SK-N-SH (cell line): ENCODE results near the gene GRB10. TPM values are rescaled to one million over a fixed set of nuclear protein-coding genes. Genes with fewer than 3 reads are reported as not detected.

ENCODE experiments used
- CTCF ChIA-PET: fragments of 300-600, 350-600 bp; formaldehyde crosslinking; extraction: SDS; loops from one replicate; lab custom pipeline; 2021; lab: Yijun Ruan, JAX
- POLR2A ChIA-PET: fragments of 350-600 bp; sonication (Branson Sonifier 250); formaldehyde crosslinking; extraction: SDS; loops from one replicate; lab custom pipeline; 2020; ENCODE audit warnings: antibody characterized with exemption, inconsistent platforms; lab: Yijun Ruan, JAX
- DNase-seq: peaks from one replicate; pipeline ENCODE4 v3.0.0; 2012
- H2AFZ ChIP-seq: fragments of 200-600 bp; sonication (generic); 2 replicates; pipeline ENCODE4 v1.8.1; 2016; ENCODE audit warnings: antibody characterized with exemption, mild to moderate bottlenecking, low read depth
- H3F3A ChIP-seq: fragments of 200-600 bp; sonication (generic); replicated peaks from 2 replicates; pipeline ENCODE3; 2016; ENCODE audit warnings: antibody characterized with exemption, mild to moderate bottlenecking; ENCODE audit not compliant: insufficient read depth
- H3K27ac ChIP-seq, 2 experiments: fragments of 200-500 bp in 1 of 2; fragments of 200-600 bp in 1 of 2; sonication (Bioruptor generic) in 1 of 2; sonication (generic), shearing (Covaris generic) in 1 of 2; 2 replicates each; pipeline versions ENCODE4 v1.5.1 to v1.6.1; 2014 to 2016; ENCODE audit warnings: low read depth in 2 of 2, inconsistent platforms in 1 of 2, low read length in 1 of 2, mild to moderate bottlenecking in 1 of 2, mixed read lengths in 1 of 2
- H3K27me3 ChIP-seq: fragments of 200-600 bp; sonication (generic), shearing (Covaris generic); 2 replicates; pipeline ENCODE4 v1.6.1; 2016; ENCODE audit warnings: mixed run types; ENCODE audit not compliant: insufficient read depth
- H3K36me3 ChIP-seq, 2 experiments: fragments of 200-500 bp in 1 of 2; fragments of 200-600 bp in 1 of 2; sonication (Bioruptor generic) in 1 of 2; sonication (generic) in 1 of 2; replicated peaks in 1 of 2; 2 replicates each; pipeline versions ENCODE3 to v1.5.1; 2014 to 2016; ENCODE audit warnings: low read length in 1 of 2, mild to moderate bottlenecking in 1 of 2; ENCODE audit not compliant: insufficient read depth in 2 of 2, control insufficient read depth in 1 of 2
- H3K4me1 ChIP-seq, 2 experiments: fragments of 200-500 bp in 1 of 2; fragments of 200-600 bp in 1 of 2; sonication (Bioruptor generic) in 1 of 2; sonication (generic), shearing (Covaris generic) in 1 of 2; 2 replicates each; pipeline versions ENCODE4 v1.5.1 to v1.6.1; 2014 to 2016; ENCODE audit warnings: low read depth in 1 of 2, low read length in 1 of 2, mixed run types in 1 of 2; ENCODE audit not compliant: insufficient read depth in 2 of 2, control insufficient read depth in 1 of 2
- H3K4me2 ChIP-seq: fragments of 200-600 bp; sonication (generic), shearing (Covaris generic); 2 replicates; pipeline ENCODE4 v1.6.1; 2017; ENCODE audit warnings: mixed run types
- H3K4me3 ChIP-seq, 2 experiments: fragments of 200-500 bp in 1 of 2; fragments of 200-600 bp in 1 of 2; sonication (Bioruptor generic) in 1 of 2; sonication (generic), shearing (Covaris generic) in 1 of 2; 2 replicates each; pipeline versions ENCODE4 v1.5.1 to v1.8.1; 2014 to 2016; ENCODE audit warnings: low read depth in 2 of 2, inconsistent platforms in 1 of 2, low read length in 1 of 2, mild to moderate bottlenecking in 1 of 2, mixed read lengths in 1 of 2, moderate library complexity in 1 of 2
- H3K79me2 ChIP-seq: fragments of 200-600 bp; sonication (generic); 2 replicates; pipeline ENCODE4 v1.8.1; 2017; ENCODE audit warnings: mild to moderate bottlenecking; ENCODE audit not compliant: insufficient read depth
- H3K9ac ChIP-seq: fragments of 200-600 bp; sonication (generic); 2 replicates; pipeline ENCODE4 v1.6.1; 2017; ENCODE audit warnings: mixed run types
- H3K9me2 ChIP-seq: fragments of 200-600 bp; sonication (generic); 2 replicates; pipeline ENCODE4 v1.6.1; 2017; ENCODE audit warnings: mixed run types
- H3K9me3 ChIP-seq: fragments of 200-600 bp; sonication (generic); 2 replicates; pipeline ENCODE4 v1.6.1; 2017; ENCODE audit warnings: mixed run types, mild to moderate bottlenecking, moderate library complexity
- H4K20me1 ChIP-seq: fragments of 200-600 bp; sonication (generic); 2 replicates; pipeline ENCODE4 v1.6.1; 2017; ENCODE audit warnings: mild to moderate bottlenecking, mixed run types; ENCODE audit not compliant: insufficient read depth
- EP300 ChIP-seq, 2 experiments: IDR thresholded peaks; 2 replicates each; pipeline versions ENCODE4 v1.4.0 to v1.6.1; 2012; ENCODE audit warnings: borderline replicate concordance in 1 of 2, low read depth in 1 of 2, low read length in 1 of 2
- EZH2phosphoT487 ChIP-seq: fragments of 200-600 bp; sonication (generic); IDR thresholded peaks from 2 replicates; pipeline ENCODE4 v1.6.1; 2017; ENCODE audit warnings: low read depth, mixed run types, mild to moderate bottlenecking, antibody characterized with exemption, moderate library complexity, borderline replicate concordance
- GABPA ChIP-seq: IDR thresholded peaks from 2 replicates; pipeline ENCODE4 v1.4.0; 2012; ENCODE audit warnings: low read depth, mild to moderate bottlenecking
- MXI1 ChIP-seq: IDR thresholded peaks from 2 replicates; pipeline ENCODE4 v1.6.1; 2012; ENCODE audit warnings: mild to moderate bottlenecking, low read depth, low read length, improper control_type of control experiment
- NFIC ChIP-seq: IDR thresholded peaks from 2 replicates; pipeline ENCODE4 v1.4.0; 2012; ENCODE audit warnings: borderline replicate concordance
- POLR2AphosphoS5 ChIP-seq: IDR thresholded peaks from 2 replicates; pipeline ENCODE4 v1.6.1; 2012; ENCODE audit warnings: low read depth, low read length
- RCOR1 ChIP-seq: fragments of 150-350 bp; IDR thresholded peaks from 2 replicates; pipeline ENCODE4 v1.6.1; 2017; ENCODE audit warnings: antibody characterized with exemption, low read length
- SIN3A ChIP-seq: IDR thresholded peaks from 2 replicates; pipeline ENCODE4 v1.6.1; 2012; ENCODE audit warnings: low read depth, mild to moderate bottlenecking, low read length, moderate library complexity, borderline replicate concordance
- SMC3 ChIP-seq: IDR thresholded peaks from 2 replicates; pipeline ENCODE4 v1.6.1; 2012; ENCODE audit warnings: low read depth, low read length, improper control_type of control experiment
- WGBS: methylation state at CpG from one replicate; pipeline ENCODE4 v1.1.6; 2017; ENCODE audit warnings: low lambda C conversion rate; 5-methylcytosine and 5-hydroxymethylcytosine counted together
- polyA plus RNA-seq, 3 experiments: library from polyadenylated mRNA; depleted of rRNA; stranded (reverse); fragments of >200 nt; gene quantifications; 2 replicates each; pipeline ENCODE4 v1.2.3, GENCODE V29; 2012
- TF ChIP-seq, protein P1 (sequence below): IDR thresholded peaks from 2 replicates; pipeline ENCODE4 v1.4.0; 2012; ENCODE audit warnings: low read depth, borderline replicate concordance
- TF ChIP-seq, protein P2 (sequence below): IDR thresholded peaks from 2 replicates; pipeline ENCODE4 v1.4.0; 2012; ENCODE audit warnings: low read depth
- TF ChIP-seq, protein P3 (sequence below): fragments of 200-600 bp; sonication (generic); IDR thresholded peaks from 2 replicates; pipeline ENCODE4 v1.6.1; 2017; ENCODE audit warnings: antibody characterized with exemption, mild to moderate bottlenecking, moderate library complexity
- TF ChIP-seq, protein P4 (sequence below): IDR thresholded peaks from 2 replicates; pipeline ENCODE4 v1.4.0; 2012; ENCODE audit warnings: low read depth, borderline replicate concordance

GRB10 gene
- polyA plus RNA-seq, 1 of the 3 experiments (the other 2 are of a cell fraction): 5.1 TPM

DNA sequence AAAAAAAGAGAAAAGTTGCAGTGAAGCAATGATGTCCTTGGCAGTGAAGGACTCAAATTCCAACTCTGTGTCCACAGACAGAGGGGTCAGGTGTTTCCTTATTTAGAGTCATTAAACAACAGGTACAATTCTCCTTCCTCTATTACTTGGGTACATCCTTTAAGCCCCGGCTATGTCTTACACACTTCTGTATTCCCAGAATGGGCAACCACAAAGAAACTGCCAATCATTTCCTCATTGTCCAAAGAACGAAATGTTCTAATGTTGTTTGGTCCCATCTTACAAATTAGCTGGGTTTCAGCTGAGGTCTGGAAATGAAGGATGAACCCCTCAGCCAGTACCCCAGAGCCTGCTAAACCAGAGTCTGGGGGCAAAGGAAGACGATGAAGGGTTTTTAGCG is 59.5 kb downstream of the GRB10 start:
- TF ChIP-seq, protein P1, sequence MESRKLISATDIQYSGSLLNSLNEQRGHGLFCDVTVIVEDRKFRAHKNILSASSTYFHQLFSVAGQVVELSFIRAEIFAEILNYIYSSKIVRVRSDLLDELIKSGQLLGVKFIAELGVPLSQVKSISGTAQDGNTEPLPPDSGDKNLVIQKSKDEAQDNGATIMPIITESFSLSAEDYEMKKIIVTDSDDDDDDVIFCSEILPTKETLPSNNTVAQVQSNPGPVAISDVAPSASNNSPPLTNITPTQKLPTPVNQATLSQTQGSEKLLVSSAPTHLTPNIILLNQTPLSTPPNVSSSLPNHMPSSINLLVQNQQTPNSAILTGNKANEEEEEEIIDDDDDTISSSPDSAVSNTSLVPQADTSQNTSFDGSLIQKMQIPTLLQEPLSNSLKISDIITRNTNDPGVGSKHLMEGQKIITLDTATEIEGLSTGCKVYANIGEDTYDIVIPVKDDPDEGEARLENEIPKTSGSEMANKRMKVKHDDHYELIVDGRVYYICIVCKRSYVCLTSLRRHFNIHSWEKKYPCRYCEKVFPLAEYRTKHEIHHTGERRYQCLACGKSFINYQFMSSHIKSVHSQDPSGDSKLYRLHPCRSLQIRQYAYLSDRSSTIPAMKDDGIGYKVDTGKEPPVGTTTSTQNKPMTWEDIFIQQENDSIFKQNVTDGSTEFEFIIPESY: no peak
- no peak for TF ChIP-seq MXI1
- no peak for TF ChIP-seq EP300 (IDR thresholded peaks at IDR 0.05; ENCODE audit: borderline replicate concordance in 1 of 2, low read depth in 1 of 2, low read length in 1 of 2)
- TF ChIP-seq, protein P2, sequence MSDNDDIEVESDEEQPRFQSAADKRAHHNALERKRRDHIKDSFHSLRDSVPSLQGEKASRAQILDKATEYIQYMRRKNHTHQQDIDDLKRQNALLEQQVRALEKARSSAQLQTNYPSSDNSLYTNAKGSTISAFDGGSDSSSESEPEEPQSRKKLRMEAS: no peak
- TF ChIP-seq SMC3: no peak
- no peak for TF ChIP-seq SIN3A
- TF ChIP-seq, protein P3, sequence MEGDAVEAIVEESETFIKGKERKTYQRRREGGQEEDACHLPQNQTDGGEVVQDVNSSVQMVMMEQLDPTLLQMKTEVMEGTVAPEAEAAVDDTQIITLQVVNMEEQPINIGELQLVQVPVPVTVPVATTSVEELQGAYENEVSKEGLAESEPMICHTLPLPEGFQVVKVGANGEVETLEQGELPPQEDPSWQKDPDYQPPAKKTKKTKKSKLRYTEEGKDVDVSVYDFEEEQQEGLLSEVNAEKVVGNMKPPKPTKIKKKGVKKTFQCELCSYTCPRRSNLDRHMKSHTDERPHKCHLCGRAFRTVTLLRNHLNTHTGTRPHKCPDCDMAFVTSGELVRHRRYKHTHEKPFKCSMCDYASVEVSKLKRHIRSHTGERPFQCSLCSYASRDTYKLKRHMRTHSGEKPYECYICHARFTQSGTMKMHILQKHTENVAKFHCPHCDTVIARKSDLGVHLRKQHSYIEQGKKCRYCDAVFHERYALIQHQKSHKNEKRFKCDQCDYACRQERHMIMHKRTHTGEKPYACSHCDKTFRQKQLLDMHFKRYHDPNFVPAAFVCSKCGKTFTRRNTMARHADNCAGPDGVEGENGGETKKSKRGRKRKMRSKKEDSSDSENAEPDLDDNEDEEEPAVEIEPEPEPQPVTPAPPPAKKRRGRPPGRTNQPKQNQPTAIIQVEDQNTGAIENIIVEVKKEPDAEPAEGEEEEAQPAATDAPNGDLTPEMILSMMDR: no peak
- Histone ChIP-seq H3K9me3 (no peaks in the 10 kb centered on the region), H3K9me2 (no peaks in the 10 kb centered on the region), H3K4me3 (no peak overlapping the region), H3K79me2 (peaks cover 93% of the 10 kb centered on the region), H3K36me3 (peaks cover 0 to 7% of the 10 kb centered on the region in 2 experiments), H4K20me1 (peaks cover 81% of the 10 kb centered on the region), H3K4me1 (peaks cover 0 to 26% of the 10 kb centered on the region in 2 experiments; a peak in 3 of 4 replicates), H3F3A (peaks cover 29% of the 10 kb centered on the region), H3K27ac (no peak overlapping the region), H3K9ac (no peak overlapping the region), H3K27me3 (no peaks in the 10 kb centered on the region), H2AFZ (no peak overlapping the region), H3K4me2 (no peak overlapping the region)
- WGBS: 66% methylated on average over 4 of the region's 4 CpGs
- ChIA-PET POLR2A (no interaction called here), CTCF (interaction anchor here (0.9 kb wide), 1 partner anchor 440 kb away, joined by 3 read pairs; no protein-coding TSS in a partner anchor)
- DNase-seq: no peak

DNA sequence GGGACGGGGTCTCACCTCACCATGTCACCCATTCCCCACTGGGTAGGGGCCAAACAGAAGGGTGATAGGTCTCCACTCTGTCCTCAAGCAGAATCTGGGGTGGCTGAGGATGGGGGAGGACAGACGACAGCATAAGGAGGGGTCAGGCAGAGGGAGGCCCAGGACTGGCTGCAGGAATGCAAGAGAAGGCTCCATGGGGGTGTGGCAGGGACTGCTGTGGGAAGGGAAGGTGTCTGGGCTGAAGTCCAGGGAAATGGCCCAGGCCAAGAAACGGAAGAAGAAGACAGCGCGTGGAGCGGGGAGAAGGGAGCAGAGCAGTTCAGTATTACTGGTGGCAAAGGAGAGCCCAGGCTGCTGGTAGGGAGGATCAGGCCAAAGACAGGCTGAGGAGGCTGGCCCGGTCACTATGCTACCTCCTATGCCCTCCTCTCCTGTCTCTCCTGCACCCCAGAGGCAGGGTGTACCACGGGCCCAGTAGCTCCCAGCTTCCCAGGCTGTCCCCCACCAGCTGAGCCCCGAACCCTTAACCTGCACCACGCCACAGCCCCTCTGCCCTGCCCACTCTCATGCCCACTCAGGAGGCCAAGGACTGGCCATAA is 60.9 kb downstream of the GRB10 start:
- peaks cover 0 to 3% of the 10 kb centered on the region in 2 experiments for H3K36me3 ChIP-seq
- H3K27me3 ChIP-seq: no peaks in the 10 kb centered on the region
- WGBS: 42% methylated on average over 10 of the region's 10 CpGs
- TF ChIP-seq, protein P4, sequence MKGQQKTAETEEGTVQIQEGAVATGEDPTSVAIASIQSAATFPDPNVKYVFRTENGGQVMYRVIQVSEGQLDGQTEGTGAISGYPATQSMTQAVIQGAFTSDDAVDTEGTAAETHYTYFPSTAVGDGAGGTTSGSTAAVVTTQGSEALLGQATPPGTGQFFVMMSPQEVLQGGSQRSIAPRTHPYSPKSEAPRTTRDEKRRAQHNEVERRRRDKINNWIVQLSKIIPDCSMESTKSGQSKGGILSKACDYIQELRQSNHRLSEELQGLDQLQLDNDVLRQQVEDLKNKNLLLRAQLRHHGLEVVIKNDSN: no peak
- TF ChIP-seq MXI1: no peak
- TF ChIP-seq, protein P3: no peak
- TF ChIP-seq, protein P2: no peak
- no peak for TF ChIP-seq EZH2phosphoT487
- no peak for TF ChIP-seq NFIC
- TF ChIP-seq RCOR1: no peak
- TF ChIP-seq POLR2AphosphoS5: no peak
- TF ChIP-seq GABPA: no peak
- TF ChIP-seq, all 33 proteins: peak for 0
- Histone ChIP-seq H4K20me1 (peaks cover 81% of the 10 kb centered on the region), H2AFZ (0 out of 2 replicates have a peak overlapping the region, but pooled peaks have one; percentile 32), H3K79me2 (peaks cover 93% of the 10 kb centered on the region), H3K9me3 (no peaks in the 10 kb centered on the region), H3K9ac (peak overlapping the region; percentile 41; the same call in 1 of the 2 replicates), H3K4me1 (peaks cover 0 to 21% of the 10 kb centered on the region in 2 experiments; a peak in 3 of 4 replicates), H3F3A (peaks cover 22% of the 10 kb centered on the region), H3K27ac (peak overlapping the region in 1 of 2 experiments; percentile 70; a peak in 2 of 4 replicates), H3K4me2 (peak overlapping the region; percentile 87), H3K9me2 (no peaks in the 10 kb centered on the region), H3K4me3 (peak overlapping the region in 1 of 2 experiments; percentile 21; a peak in 1 of 4 replicates)
- DNase-seq: no peak
- POLR2A ChIA-PET: no interaction called here
- CTCF ChIA-PET: no interaction called here
